Type B pancreatic cell (in vitro differentiated cells): Measurements from ENCODE around the gene IFNA13. TPM values are rescaled to one million over a fixed set of nuclear protein-coding genes. Genes with fewer than 3 reads are reported as not detected.

Source experiments
- DNase-seq: peaks from one replicate; pipeline ENCODE4 v3.0.0; 2021; ENCODE audit warnings: mixed read lengths; ENCODE audit not compliant: unreplicated experiment; ENCODE audit errors: extremely low spot score
- H3K27ac Mint-ChIP-seq: 2 replicates; pipeline ENCODE4 v1.8.0; 2021; ENCODE audit warnings: mild to moderate bottlenecking, mixed read lengths
- H3K27me3 Mint-ChIP-seq: 2 replicates; pipeline ENCODE4 v1.8.0; 2021; ENCODE audit warnings: mixed read lengths
- H3K36me3 Mint-ChIP-seq: 2 replicates; pipeline ENCODE4 v1.8.0; 2021; ENCODE audit warnings: mixed read lengths
- H3K4me1 Mint-ChIP-seq: one replicate; pipeline ENCODE4 v1.8.0; 2021; ENCODE audit warnings: mixed read lengths; ENCODE audit not compliant: unreplicated experiment
- H3K4me3 Mint-ChIP-seq: 2 replicates; pipeline ENCODE4 v1.8.0; 2021; ENCODE audit warnings: mild to moderate bottlenecking, mixed read lengths
- H3K9me3 Mint-ChIP-seq: 2 replicates; pipeline ENCODE4 v1.8.0; 2021; ENCODE audit warnings: mixed read lengths
- long read RNA-seq: library from polyadenylated mRNA; unstranded; transcript quantifications from one replicate; pipeline ENCODE4 v2.0.0, GENCODE V29; 2020
- total RNA-seq: library from RNA; stranded (reverse); gene quantifications from 2 replicates; pipeline ENCODE4 v1.2.1, GENCODE V29; 2021; ENCODE audit warnings: low replicate concordance
- TF ChIP-seq, protein P1 (sequence below): fragments of 200-600 bp; sonication (generic); conservative IDR thresholded peaks from 2 replicates; pipeline ENCODE4 v1.5.0; 2021; ENCODE audit warnings: antibody characterized with exemption, mild to moderate bottlenecking

IFNA13 gene
- total RNA-seq, result not detected in 2 replicates
- long read RNA-seq, result 0 reads

DNA sequence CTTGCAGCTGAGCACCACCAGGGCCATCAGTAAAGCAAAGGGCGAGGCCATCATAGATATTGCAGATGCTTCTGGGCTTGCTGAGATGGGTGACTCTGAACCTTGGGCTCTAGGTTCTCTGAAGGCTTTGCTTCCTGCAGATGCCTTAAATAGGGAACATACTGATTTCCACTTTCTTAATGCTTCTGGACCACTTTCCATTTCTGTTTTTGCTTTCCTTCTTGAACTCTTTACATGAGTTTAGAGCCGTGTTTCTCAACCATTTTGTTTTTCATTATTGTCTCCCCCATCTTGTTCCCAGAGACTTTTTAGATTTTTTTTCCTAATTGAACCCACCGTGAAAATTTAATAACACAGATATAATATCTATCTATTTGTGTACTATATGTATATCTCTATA is at the start of gene IFNA13:
TSS of gene IFNA13 (minus strand) at position 101 of the 400 bp plus-strand sequence. CDS start at position 54, 47 bp downstream.
- H3K27me3 Mint-ChIP-seq, result no peaks in the 10 kb centered on the region
- H3K4me3 Mint-ChIP-seq, result no peak within 1 kb of the TSS
- no peaks in the 10 kb centered on the region for H3K9me3 Mint-ChIP-seq

DNA sequence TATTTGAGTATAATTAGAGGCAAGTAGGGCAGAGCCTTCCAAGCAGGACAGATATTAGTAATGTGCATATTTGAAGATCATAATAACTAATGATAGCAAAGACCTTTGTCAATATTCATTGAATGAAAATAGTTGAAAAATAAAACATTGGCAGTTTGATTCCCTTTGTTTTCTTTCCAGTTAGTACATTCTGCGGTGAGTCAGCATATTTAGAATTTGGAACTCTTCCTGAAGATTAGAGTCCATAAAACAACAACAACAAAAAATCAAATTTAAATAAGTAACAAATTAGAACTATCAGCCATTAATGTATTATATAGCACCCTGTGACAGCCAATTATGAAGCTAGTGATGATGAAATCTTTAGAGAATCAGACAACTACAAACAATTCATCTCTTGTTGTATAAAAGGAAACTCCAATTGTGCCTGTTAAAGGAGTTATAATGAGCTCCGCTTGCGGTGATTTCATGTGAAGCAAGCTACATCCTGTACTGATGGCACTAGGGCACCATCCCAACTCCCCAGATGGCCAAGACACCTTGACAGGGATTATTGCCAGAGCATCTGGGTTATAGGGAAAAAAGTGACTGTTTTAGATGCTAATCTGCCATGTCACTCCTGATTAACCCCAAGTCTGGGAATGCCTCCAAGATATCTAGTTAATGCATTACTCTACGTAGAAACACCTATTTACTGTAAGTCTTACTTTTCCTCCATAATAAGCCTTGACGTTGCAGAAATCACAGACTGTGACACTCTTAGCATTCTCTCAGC is 47.8 kb upstream of the IFNA13 start:
- Mint-ChIP-seq H3K27me3 (peaks cover 5% of the 10 kb centered on the region), H3K9me3 (no peaks in the 10 kb centered on the region), H3K4me1 (no peaks in the 10 kb centered on the region), H3K27ac (no peak overlapping the region), H3K4me3 (no peak overlapping the region), H3K36me3 (no peaks in the 10 kb centered on the region)
- no peak for DNase-seq
- TF ChIP-seq, protein P1, sequence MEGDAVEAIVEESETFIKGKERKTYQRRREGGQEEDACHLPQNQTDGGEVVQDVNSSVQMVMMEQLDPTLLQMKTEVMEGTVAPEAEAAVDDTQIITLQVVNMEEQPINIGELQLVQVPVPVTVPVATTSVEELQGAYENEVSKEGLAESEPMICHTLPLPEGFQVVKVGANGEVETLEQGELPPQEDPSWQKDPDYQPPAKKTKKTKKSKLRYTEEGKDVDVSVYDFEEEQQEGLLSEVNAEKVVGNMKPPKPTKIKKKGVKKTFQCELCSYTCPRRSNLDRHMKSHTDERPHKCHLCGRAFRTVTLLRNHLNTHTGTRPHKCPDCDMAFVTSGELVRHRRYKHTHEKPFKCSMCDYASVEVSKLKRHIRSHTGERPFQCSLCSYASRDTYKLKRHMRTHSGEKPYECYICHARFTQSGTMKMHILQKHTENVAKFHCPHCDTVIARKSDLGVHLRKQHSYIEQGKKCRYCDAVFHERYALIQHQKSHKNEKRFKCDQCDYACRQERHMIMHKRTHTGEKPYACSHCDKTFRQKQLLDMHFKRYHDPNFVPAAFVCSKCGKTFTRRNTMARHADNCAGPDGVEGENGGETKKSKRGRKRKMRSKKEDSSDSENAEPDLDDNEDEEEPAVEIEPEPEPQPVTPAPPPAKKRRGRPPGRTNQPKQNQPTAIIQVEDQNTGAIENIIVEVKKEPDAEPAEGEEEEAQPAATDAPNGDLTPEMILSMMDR, result no peak

More for the DNA sequence above, at the start of gene IFNA13:
- H3K4me1 Mint-ChIP-seq, result no peaks in the 10 kb centered on the region
- no peak within 1 kb of the TSS for H3K27ac Mint-ChIP-seq
- no peaks in the 10 kb centered on the region for H3K36me3 Mint-ChIP-seq
- no peak for DNase-seq
- TF ChIP-seq, protein P1, result no peak

DNA sequence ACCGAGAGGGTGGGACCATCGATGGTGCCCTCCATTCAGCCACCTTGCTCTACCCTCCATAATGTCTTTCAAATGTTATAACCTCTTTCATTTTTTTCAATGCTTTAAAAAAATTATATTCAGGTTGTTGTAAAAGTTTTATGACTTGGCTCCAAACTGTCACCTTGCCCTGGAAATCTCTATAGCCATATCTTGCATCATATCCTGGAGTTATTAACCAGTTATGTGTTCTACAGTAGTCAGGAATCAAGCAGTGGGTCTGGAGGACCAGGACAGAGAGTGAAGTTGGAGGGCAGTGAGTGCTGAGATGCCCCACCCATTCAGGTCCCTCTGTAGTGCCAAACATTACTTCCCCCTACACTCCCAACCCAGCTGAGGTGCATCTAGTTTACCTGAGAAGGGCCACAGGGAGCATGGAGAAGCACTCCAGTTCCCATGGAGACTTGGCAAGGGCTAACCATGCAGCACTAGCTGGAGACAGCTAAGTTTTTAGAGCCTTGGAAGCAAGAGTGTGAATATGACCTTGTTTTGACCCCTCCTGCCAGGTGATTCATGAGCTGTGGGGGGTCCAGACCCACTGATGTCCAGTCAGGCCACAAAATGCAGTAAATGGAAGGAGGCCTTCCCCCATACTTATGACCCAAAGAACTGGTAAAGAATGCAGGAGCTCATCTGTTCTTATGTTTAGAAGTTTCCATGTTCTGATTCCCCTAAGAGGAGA is 46.5 kb upstream of the IFNA13 start:
- H3K4me3 Mint-ChIP-seq, result no peak overlapping the region
- no peaks in the 10 kb centered on the region for H3K4me1 Mint-ChIP-seq
- H3K27ac Mint-ChIP-seq, result no peak overlapping the region
- H3K9me3 Mint-ChIP-seq, result no peaks in the 10 kb centered on the region
- TF ChIP-seq, protein P1, result no peak
- peaks cover 6% of the 10 kb centered on the region for H3K27me3 Mint-ChIP-seq
- no peaks in the 10 kb centered on the region for H3K36me3 Mint-ChIP-seq
- DNase-seq, result no peak

DNA sequence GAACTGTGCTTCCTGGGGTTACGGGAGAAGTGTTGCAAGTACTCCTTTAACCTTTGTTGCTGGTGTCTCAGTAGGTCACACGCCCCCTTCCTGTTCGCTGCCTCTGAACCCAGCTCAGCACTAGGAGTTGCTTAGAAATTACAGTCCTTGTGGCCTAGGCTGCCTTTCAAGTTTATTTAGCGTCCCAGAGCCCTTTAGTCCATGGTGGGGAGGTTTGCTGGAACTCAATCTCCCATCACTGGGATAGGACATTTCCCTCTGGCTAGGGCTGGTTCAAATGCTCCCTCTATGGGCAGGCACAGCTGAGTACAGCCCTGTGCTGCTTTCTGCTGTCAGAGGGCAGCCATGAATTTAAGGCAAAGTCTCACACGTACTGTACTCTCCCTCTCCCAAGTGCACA is 45.8 kb upstream of the IFNA13 start:
- H3K4me1 Mint-ChIP-seq, result no peaks in the 10 kb centered on the region
- H3K36me3 Mint-ChIP-seq, result no peaks in the 10 kb centered on the region
- H3K27ac Mint-ChIP-seq, result no peak overlapping the region
- no peaks in the 10 kb centered on the region for H3K9me3 Mint-ChIP-seq
- TF ChIP-seq, protein P1, result no peak
- DNase-seq, result no peak
- peaks cover 7% of the 10 kb centered on the region for H3K27me3 Mint-ChIP-seq
- no peak overlapping the region for H3K4me3 Mint-ChIP-seq

DNA sequence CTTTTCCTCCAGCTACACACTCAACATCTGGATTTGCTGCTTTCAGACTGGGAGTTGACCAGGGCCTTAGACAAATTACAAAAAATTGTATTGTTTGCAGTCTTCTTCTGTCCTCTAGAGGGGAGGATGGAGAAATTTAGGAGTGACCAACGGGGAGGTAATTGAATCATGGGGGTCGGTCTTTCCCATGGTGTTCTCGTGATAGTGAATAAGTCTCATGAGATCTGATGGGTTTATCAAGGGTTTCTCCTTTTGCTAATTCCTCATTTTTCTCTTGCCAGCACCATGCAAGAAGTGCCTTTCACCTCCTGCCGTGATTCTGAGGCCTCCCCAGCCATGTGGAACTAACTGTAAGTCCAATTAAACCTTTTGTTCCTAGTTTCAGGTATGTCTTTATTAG is 45.3 kb upstream of the IFNA13 start:
- Mint-ChIP-seq H3K27me3 (peaks cover 7% of the 10 kb centered on the region), H3K36me3 (no peaks in the 10 kb centered on the region), H3K9me3 (no peaks in the 10 kb centered on the region), H3K27ac (no peak overlapping the region), H3K4me1 (no peaks in the 10 kb centered on the region), H3K4me3 (no peak overlapping the region)
- TF ChIP-seq, protein P1, result no peak
- no peak for DNase-seq
